ENCODE data around the gene FHOD3. TPM values are rescaled to one million over a fixed set of nuclear protein-coding genes. Genes with fewer than 3 reads are reported as not detected.

Gene FHOD3
- total and polyA plus RNA-seq, 2 of the 8 experiments (the other 6 are each of a cell fraction or from before 2014, with no cell fraction given): 9.7 to 10.5 TPM

DNA sequence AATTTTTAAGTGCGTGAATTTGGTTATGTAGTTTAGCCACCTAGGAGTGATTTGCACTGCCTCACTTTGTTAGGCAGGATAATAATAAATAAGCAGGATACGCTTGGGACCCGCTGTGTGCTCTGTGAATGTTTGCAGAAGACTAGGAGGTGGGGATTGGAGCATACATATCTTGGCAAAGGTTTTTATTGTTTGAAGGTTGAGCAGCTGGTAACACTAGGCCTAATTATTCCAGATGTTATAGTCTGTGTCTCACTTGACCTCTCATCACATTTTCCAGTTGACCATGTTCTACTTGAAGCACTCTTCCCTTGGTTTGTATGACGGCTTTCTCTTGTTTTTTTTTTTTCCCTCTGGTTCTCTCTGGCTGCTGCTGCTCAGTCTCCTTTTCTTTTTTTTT lies 42.7 kb downstream of the FHOD3 start:
- Histone ChIP-seq H3K18ac (ENCODE audit: extremely low read depth, low read length) (no peak overlapping the region), H2BK5ac (ENCODE audit: low read depth, low read length) (no peak overlapping the region), H3K4me3 (ENCODE audit: extremely low read depth in 1 of 4, insufficient read depth in 2 of 4, low read depth in 3 of 4, low read length in 4 of 4) (no peak overlapping the region), H4K20me1 (replicated peaks in 1 of 2; ENCODE audit: control insufficient read depth in 1 of 2, insufficient read depth in 2 of 2, low read length in 2 of 2) (no peaks in the 10 kb centered on the region), H2BK120ac (replicated peaks; ENCODE audit: low read depth, low read length) (no peak overlapping the region), H2BK15ac (ENCODE audit: low read length) (no peak overlapping the region), H4K91ac (replicated peaks; ENCODE audit: insufficient read length, low read length) (no peak overlapping the region), H3K4ac (replicated peaks; ENCODE audit: insufficient read length, low read depth, low read length) (no peak overlapping the region), H3K4me1 (replicated peaks in 1 of 4; ENCODE audit: control insufficient read depth in 3 of 4, insufficient read depth in 4 of 4, low read length in 3 of 4) (peaks cover 0 to 6% (median 2%) of the 10 kb centered on the region in 4 experiments; a peak in 3 of 7 replicates), H2AK5ac (ENCODE audit: low read depth, low read length) (no peak overlapping the region), H3K27me3 (replicated peaks in 1 of 4; ENCODE audit: control insufficient read depth in 3 of 4, extremely low read depth in 1 of 4, insufficient read depth in 3 of 4, low read length in 3 of 4) (no peaks in the 10 kb centered on the region), H3K36me3 (ENCODE audit: control insufficient read depth in 2 of 4, insufficient read depth in 4 of 4, low read length in 3 of 4) (no peaks in the 10 kb centered on the region), H3K79me1 (ENCODE audit: low read depth, low read length) (no peaks in the 10 kb centered on the region), H4K5ac (ENCODE audit: insufficient read length, low read depth, low read length) (no peak overlapping the region), H2BK12ac (ENCODE audit: low read depth, low read length) (no peak overlapping the region), H3K4me2 (ENCODE audit: insufficient read depth in 1 of 2, low read depth in 2 of 2, low read length in 2 of 2) (no peak overlapping the region), H4K8ac (ENCODE audit: extremely low read depth, insufficient read depth, low read length) (no peak overlapping the region), H3K9ac (replicated peaks in 1 of 4; ENCODE audit: extremely low read depth in 1 of 4, low read depth in 3 of 4, low read length in 3 of 4) (no peak overlapping the region), H3K23me2 (ENCODE audit: low read depth, low read length) (no peaks in the 10 kb centered on the region), H3K23ac (ENCODE audit: insufficient read length) (no peak overlapping the region), H2BK20ac (ENCODE audit: low read length) (no peak overlapping the region), H3K56ac (replicated peaks; ENCODE audit: insufficient read length, low read depth, low read length) (no peak overlapping the region), H3K79me2 (ENCODE audit: control insufficient read depth in 1 of 2, insufficient read depth in 2 of 2, low read length in 2 of 2) (no peaks in the 10 kb centered on the region), H3K14ac (ENCODE audit: insufficient read length) (no peak overlapping the region), H2AFZ (ENCODE audit: low read length) (no peak overlapping the region), H3K9me3 (ENCODE audit: insufficient read depth in 2 of 2, low read depth in 1 of 2, low read length in 1 of 2) (peaks cover 0 to 9% of the 10 kb centered on the region in 2 experiments; a peak in 2 of 4 replicates), H3K27ac (ENCODE audit: low read depth, low read length) (no peak overlapping the region)
- TF ChIP-seq FOSL1 (IDR thresholded peaks at IDR 0.05; ENCODE audit: insufficient read depth, low read depth, low read length) (no peak), POU5F1 (IDR thresholded peaks at IDR 0.05; ENCODE audit: low read depth, low read length) (no peak), RNF2 (IDR thresholded peaks at IDR 0.05; ENCODE audit: borderline replicate concordance, low read depth, low read length, missing control alignments, poor library complexity, severe bottlenecking) (no peak), SP2 (IDR thresholded peaks at IDR 0.05; ENCODE audit: low read length) (no peak), SIRT6 (IDR thresholded peaks at IDR 0.05; ENCODE audit: low read length) (no peak), JUND (IDR thresholded peaks at IDR 0.05; ENCODE audit: low read length) (no peak), TAF1 (IDR thresholded peaks at IDR 0.05; ENCODE audit: low read depth, low read length) (no peak), CBX5 (IDR thresholded peaks at IDR 0.05; ENCODE audit: low read depth, low read length) (no peak), TAF7 (optimal IDR thresholded peaks at IDR 0.05; ENCODE audit: borderline replicate concordance, low read depth, low read length) (no peak), CEBPB (IDR thresholded peaks at IDR 0.05; ENCODE audit: low read depth, low read length) (no peak)
- TF ChIP-seq, protein P1, sequence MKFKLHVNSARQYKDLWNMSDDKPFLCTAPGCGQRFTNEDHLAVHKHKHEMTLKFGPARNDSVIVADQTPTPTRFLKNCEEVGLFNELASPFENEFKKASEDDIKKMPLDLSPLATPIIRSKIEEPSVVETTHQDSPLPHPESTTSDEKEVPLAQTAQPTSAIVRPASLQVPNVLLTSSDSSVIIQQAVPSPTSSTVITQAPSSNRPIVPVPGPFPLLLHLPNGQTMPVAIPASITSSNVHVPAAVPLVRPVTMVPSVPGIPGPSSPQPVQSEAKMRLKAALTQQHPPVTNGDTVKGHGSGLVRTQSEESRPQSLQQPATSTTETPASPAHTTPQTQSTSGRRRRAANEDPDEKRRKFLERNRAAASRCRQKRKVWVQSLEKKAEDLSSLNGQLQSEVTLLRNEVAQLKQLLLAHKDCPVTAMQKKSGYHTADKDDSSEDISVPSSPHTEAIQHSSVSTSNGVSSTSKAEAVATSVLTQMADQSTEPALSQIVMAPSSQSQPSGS (IDR thresholded peaks at IDR 0.05; ENCODE audit: low read length): no peak
- WGBS, 2 experiments (ENCODE audit: extremely low coverage in 1 of 2, insufficient coverage in 1 of 2, insufficient read length in 1 of 2, insufficient replicate concordance in 2 of 2, low coverage in 1 of 2, low lambda C conversion rate in 2 of 2, missing lambda C conversion rate in 1 of 2): 91% methylated on average over 4 of the region's 4 CpGs; no CpG with 5 or more reads in 1 of the 2 experiments
- CTCF ChIA-PET (ENCODE audit: partially characterized antibody): no interaction called here
- FAIRE-seq (no peak), DNase-seq (ENCODE audit: low read depth in 1 of 2, low spot score in 2 of 2) (no peak)
- POLR2A ChIA-PET (ENCODE audit: partially characterized antibody): no interaction called here
